Neutrophil (primary cell): Measurements from ENCODE around the gene TMEM43.
A peak's percentile ranks its signal among the peaks of the same experiment; 100 is the strongest.

Experiments used
- H3K27ac ChIP-seq: fragments of 200-600 bp; sonication (generic); 2 replicates; pipeline ENCODE4 v1.5.1; 2016; ENCODE audit warnings: mild to moderate bottlenecking, moderate library complexity
- H3K27me3 ChIP-seq: fragments of 200-600 bp; sonication (generic); 2 replicates; pipeline ENCODE4 v1.6.0; 2016; ENCODE audit warnings: mild to moderate bottlenecking
- H3K36me3 ChIP-seq: fragments of 200-600 bp; sonication (generic); 2 replicates; pipeline ENCODE4 v1.5.1; 2017
- H3K4me1 ChIP-seq, 2 experiments: fragments of 200-600 bp in 1 of 2; sonication (generic) in 1 of 2; 1 replicate in 1 of 2; 2 replicates in 1 of 2; pipeline versions ENCODE4 v1.5.1 to v1.6.1; 2013 to 2016; ENCODE audit warnings: low read depth in 1 of 2, low read length in 1 of 2, mild to moderate bottlenecking in 1 of 2, moderate library complexity in 1 of 2; ENCODE audit not compliant: control insufficient read depth in 1 of 2, insufficient read depth in 1 of 2
- H3K4me3 ChIP-seq, 2 experiments: fragments of 200-600 bp in 1 of 2; sonication (generic) in 1 of 2; 1 replicate in 1 of 2; 2 replicates in 1 of 2; pipeline ENCODE4 v1.5.1; 2013 to 2016; ENCODE audit warnings: low read depth in 1 of 2, low read length in 1 of 2, mild to moderate bottlenecking in 1 of 2, moderate library complexity in 1 of 2
- H3K9me3 ChIP-seq: fragments of 200-600 bp; sonication (generic); 2 replicates; pipeline ENCODE4 v1.5.1; 2016
- CTCF ChIP-seq: fragments of 200-600 bp; sonication (generic); IDR thresholded peaks from 2 replicates; pipeline ENCODE4 v1.5.1; 2016; ENCODE audit warnings: antibody characterized with exemption

TMEM43 gene

GRCh38 chr3:14172496-14172895, 47.6 kb downstream of the TMEM43 start:
- TF ChIP-seq CTCF = no peak
- H3K27ac ChIP-seq = no peak overlapping the region
- H3K27me3 ChIP-seq = no peaks in the 10 kb centered on the region
- H3K4me1 ChIP-seq = peaks cover 4% of the 10 kb centered on the region in 2 experiments
- H3K4me3 ChIP-seq = no peak overlapping the region
- H3K36me3 ChIP-seq = peaks cover 52% of the 10 kb centered on the region
- no peaks in the 10 kb centered on the region for H3K9me3 ChIP-seq

GRCh38 chr3:14174483-14174882, 49.6 kb downstream of the TMEM43 start:
- Histone ChIP-seq H3K27me3 (no peaks in the 10 kb centered on the region), H3K36me3 (peaks cover 34% of the 10 kb centered on the region), H3K4me3 (no peak overlapping the region), H3K4me1 (peaks cover 16 to 18% of the 10 kb centered on the region in 2 experiments), H3K9me3 (no peaks in the 10 kb centered on the region), H3K27ac (no peak overlapping the region)
- no peak for TF ChIP-seq CTCF

- no peak overlapping the region for H3K27ac ChIP-seq
- no peaks in the 10 kb centered on the region for H3K27me3 ChIP-seq
- no peak overlapping the region for H3K4me3 ChIP-seq
- TF ChIP-seq CTCF = no peak
- peaks cover 16 to 18% of the 10 kb centered on the region in 2 experiments for H3K4me1 ChIP-seq
- no peaks in the 10 kb centered on the region for H3K9me3 ChIP-seq
- peaks cover 23% of the 10 kb centered on the region for H3K36me3 ChIP-seq
Measured at GRCh38 chr3:14175383-14176037, 50.7 kb downstream of the TMEM43 start.

GRCh38 chr3:14177580-14178246, 52.9 kb downstream of the TMEM43 start:
- Histone ChIP-seq H3K27me3 (no peaks in the 10 kb centered on the region), H3K27ac (peak overlapping the region; percentile 91), H3K4me1 (peaks cover 16 to 18% of the 10 kb centered on the region in 2 experiments), H3K9me3 (no peaks in the 10 kb centered on the region), H3K4me3 (peak overlapping the region; percentile 69 to 81), H3K36me3 (peaks cover 14% of the 10 kb centered on the region)
- TF ChIP-seq CTCF = no peak

GRCh38 chr3:14178247-14179113, 53.6 kb downstream of the TMEM43 start, which contains the start of the genes LSM3 and XPC:
Gene LSM3, plus strand, starts transcription at chr3:14178817. Its CDS starts 44 bp downstream, at chr3:14178861.
Gene XPC, minus strand, starts transcription at chr3:14178601. Its CDS starts 33 bp downstream, at chr3:14178568.
- Histone ChIP-seq H3K27ac (peak within 1 kb of the TSS; percentile 91), H3K4me3 (peak within 1 kb of the TSS; percentile 69 to 81), H3K27me3 (no peaks in the 10 kb centered on the region), H3K36me3 (peaks cover 18% of the 10 kb centered on the region), H3K9me3 (no peaks in the 10 kb centered on the region), H3K4me1 (peaks cover 16 to 18% of the 10 kb centered on the region in 2 experiments)
- peak; percentile 41 for TF ChIP-seq CTCF
